ENCODE measurements around the gene SYNGR1.
"Not testable (repeated sequence)": the region's sequence is repeated elsewhere in the genome, so short reads cannot be mapped to it uniquely, and the experiment has no call there.

SYNGR1 gene

DNA sequence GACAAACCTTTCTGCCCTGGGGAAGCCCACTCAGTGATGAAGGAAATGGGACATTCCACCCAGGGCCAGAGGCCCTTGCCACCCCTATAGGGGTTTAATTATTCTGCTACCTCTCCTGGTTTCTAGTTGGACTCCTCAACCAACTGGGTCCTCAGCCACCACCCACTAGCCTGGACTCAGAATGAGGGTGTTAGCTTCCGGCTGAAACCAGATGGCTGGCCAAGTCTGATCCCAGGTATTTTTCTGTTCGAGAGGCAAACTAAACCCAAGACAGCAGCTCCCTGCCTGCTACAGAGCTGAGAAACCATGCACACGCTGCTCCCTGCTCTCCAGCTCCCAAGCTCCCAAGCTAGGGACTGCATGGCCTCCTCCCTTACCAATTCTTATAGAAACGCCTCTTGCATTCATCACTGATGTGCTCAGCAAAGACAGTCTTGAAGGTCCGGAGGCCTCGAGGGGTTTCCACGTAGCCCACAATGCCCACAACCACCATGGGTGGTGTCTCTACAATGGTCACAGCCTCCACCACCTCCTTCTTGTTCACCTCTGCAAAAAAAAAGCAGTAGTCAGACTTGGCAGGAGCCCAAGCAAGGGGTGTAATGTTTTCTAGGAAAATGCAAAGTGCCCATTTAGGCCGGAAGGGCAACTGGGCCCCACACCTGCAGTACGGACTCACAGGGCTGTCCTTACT is 32.6 kb upstream of the SYNGR1 start:
- peak in 1 of 2 experiments; percentile 24 for DNase-seq

DNA sequence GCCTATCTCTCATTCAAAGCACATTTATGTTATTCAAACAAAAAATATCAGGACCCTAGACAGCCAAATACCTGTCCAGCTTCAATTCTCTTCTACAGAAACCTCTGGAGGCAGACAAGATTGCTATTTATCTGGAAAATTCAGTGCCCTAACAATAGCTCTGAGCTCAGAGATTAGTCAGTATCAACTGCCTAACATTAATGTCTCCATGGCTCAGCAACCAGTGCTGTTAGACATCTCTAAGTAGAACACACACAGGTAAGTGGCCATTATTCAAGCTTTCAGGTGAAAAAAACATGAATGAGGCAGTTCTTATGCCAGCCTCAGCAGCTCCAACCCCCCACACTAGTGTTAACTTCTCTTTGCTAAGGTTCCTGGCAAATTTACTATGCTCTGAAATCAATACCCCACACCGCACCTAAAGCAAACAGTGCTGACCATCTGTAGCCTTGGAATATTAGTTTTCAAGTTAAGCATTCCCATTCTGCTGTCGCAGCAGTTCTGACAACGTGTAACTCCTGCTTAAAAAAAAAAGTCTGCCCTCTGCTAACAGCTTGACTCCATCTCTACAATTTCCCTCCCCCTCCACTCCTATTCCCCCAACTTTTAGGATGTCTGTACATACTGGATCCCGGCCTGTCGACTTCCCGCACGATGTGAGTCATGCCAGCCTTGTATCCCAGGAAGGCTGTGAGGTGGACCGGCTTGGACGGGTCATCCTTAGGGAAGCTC is 31.9 kb upstream of the SYNGR1 start:
- DNase-seq = no peak

DNA sequence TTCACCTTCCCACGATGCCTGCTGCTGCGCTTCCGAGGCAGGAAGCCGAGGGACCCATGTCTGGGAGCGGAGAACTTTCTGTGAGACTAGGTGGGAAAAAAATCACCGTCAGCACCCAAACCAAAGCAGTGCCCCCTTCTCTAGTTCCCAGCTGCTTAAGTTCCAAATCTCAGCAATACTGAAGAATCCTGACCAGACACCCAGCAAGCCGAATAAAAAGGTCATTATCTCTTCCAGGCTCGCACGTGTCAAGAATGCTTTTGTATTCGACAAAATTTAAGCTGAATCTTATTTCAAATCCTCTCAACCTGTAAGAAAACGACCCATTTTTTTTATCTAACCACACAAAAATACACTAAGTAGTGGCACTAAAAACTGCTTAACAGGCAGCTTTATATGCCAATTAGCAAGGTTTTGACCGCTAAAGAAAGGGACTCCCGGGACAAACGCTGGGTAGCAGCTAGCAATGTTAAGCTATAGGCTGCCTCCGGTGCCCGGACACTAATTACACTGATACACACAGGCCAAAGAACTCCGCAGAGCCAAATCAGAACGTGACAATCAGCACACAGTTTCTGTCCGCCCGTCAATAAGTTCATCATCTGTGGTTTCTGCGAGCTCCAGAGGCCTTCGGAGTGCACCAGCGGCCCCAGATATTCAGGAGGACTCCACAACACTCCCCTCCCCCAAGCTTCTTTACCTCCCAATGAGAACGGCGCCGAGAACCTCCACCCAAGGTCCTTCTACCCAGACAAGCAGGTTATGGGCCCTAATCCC is 31.1 kb upstream of the SYNGR1 start:
- peak in 1 of 2 experiments; percentile 71 for DNase-seq

DNA sequence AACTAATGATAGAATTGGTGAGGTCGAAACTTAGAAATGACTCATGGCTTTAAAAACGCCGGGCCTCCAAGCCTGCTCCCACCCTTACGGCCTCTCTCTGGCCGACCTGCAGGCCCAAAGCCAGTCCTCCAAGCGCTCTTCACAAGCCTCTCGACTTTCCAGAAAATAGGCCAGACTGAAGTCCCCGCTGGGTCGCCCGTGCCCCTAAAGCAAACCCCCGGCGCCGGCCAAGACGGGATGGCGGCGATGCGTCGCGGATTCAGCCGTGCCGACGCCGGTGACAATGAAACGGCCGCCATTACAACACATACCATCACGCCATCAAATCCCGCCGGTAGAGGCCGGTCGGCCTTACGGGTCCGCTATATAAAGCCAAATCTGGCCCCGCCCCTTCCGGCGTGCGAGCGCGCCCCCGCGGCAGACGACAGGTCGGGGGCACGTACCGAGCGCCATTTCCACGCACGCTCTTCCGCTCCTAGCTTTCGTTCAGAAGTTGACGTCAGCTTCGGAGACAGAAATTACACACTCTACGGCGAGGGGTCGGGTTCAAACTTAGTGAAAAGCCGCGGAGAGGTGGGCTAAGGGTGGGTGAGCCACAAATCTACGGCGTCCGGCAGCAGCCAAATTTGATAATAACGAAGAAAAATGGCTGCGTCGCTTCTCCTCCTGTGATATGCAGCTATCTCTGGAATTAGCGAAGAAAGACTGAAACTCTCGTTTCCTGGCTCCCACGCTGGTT is 30.3 kb upstream of the SYNGR1 start, which contains the start of gene RPL3:
TSS of gene RPL3 (minus strand) at position 340 of the 739 bp plus-strand sequence. CDS start at position 314, 26 bp downstream.
- DNase-seq = peak; percentile 97 to 99

DNA sequence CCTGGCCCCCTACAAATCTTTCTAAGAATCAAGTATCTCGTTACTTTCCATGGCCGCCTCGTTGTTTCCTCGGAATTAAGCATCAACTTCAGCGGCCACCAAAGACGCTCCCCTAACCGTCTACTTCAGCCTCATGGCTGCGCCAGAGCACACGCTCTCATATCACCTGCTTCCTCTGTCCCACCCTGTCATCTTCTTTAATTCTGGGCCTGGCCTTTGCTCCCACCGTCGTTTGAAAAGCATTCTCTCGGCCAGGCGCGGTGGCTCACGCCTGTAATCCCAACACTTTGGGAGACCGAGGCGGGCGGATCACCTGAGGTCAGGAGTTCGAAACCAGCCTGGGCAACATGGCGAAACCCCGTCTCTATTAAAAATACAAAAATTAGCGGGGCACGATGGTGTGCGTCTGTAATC is 29.2 kb upstream of the SYNGR1 start:
- peak in 1 of 2 experiments; percentile 29 for DNase-seq

DNA sequence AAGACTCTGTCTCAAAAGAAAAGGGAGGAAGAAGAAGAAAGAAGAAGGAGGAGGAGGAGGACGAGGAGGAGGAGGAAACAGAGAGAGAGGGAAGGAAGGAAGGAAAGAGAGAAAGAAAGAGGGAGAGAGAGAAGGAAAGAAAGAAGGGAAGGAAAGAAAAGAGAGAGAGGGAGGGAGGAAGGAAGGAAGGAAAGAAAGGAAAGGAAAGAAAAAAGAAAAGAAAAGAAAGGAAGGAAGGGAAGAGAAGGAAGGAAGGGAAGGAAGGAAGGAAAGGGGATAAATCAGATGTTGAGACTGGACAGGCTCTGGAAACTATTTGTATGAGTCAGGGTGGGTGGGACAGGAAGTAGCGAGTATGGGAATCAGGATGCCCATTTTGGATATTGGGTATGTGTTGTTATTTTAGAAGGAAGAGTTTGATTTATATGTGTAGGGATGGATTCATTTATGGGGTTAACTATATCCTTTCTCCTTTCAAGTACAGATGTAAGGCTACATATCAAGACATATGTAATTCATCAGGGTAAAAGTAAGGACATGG is 24.3 kb upstream of the SYNGR1 start:
- no peak for DNase-seq

DNA sequence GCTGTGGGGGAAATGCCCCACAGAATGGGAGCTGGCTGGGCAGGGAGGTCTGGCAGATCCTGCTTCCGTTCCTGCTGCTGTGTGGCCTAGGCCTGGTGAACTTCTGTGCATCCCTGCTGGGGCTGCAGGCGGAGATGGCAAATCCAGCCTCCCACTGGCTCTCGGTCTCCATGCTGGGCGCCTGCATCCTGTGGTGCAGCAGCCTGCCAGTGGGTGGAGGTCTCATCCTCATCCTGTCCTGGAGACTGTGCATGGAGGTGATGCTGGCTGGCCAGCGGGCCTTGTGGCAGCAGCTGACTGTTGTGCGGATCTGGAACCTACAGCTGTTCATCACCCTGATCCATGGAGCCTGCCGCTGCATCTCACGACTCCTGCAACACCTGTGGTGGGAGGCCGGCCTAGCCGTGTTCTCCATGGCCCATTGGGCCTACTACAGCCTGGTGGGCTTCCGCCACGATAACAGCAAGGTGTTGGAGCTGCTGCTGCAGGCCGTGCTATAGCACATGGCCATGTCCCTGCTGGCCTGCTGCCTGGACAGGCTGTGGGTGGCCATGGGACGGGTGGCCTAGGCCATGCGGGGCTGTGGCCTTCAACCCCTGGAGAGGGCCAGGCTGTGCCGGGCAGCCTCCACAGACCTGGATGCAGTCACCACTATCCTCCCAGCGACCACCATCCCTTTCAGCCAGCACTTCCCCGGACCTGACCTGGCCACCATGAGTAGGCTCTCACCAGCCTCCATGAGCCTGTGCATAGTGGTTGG is 21.6 kb upstream of the SYNGR1 start:
- no peak for DNase-seq

DNA sequence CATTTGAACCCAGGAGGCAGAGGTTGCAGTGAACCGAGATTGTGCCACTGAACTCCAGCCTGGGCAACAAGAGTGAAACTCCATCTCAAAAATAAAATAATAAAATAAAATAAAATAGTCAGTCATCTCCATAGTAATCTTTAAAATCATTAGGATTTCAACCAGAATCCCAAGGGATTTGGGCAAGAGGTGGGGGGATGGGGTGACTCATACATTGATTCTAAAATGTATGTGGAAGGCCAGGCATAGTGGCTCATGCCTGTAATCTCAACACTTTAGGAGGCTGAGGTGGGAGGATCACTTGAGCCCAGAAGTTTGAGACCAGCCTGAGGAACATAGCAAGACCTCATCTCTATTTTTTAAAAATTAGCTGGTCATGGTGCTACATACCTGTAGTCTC is 19.2 kb upstream of the SYNGR1 start:
- not testable (repeated sequence) for DNase-seq

DNA sequence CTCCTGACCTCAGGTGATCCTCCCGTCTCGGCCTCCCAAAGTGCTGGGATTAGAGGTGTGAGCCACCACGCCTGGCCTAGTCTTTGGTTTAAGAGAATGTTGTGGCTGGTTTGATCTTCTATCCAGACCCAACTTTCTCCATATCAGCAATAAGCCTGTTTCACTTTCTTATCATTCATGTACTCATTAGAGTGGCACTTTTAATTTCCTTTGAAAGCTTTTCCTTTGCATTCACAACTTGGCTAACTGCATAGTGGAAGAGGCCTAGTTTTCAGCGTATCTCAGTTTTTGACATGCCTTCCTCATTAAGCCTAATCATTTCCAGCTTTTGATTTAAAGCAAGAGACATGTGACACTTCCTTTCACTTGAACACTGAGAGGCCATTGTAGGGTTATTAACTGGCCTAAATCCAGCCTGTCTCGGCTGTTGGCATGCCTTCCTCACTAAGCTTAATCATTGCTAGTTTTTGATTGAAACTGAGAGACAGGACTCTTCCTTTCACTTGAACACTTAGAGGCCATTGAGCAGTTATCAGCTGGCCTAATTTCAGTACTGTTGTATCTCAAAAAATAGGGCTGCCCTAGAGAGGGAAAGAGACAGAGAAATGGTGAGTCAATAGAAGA is 17.2 kb upstream of the SYNGR1 start:
- DNase-seq = no peak

DNA sequence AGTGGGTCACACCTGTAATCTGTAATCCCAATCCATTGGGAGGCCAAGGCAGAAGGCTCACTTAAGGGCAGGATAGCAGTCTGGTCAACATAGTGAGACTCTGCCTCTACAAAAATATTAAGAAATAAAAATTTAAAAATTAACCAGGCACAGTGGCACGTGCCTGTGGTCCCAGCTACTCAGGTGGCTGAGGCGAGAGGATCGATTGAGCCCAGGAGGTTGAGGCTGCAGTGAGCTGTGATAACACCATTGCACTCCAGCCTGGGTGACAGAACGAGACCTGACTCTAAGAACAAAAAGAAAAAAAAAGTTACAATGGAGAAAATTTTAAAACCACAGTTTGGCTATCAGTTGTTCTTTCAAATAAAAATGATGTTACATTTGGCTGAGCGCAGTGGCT is 13.4 kb upstream of the SYNGR1 start:
- no peak for DNase-seq

DNA sequence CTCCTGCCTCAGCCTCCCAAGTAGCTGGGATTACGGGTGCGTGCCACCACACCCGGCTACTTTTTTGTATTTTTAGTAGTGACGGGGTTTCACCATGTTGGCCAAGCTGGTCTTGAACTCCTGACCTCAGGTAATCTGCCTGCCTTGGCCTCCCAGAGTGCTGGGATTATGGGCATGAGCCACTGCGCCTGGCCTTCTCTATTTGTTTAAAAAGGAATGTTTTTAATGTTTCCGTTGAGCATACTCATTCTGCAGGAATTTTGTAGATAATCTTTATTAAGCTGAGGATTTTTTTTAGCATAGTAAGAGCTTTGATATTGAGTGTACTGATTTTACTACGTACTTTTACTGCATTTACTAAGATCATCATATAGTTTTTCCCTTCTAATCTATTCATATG is 10.0 kb upstream of the SYNGR1 start:
- DNase-seq = not testable (repeated sequence)

DNA sequence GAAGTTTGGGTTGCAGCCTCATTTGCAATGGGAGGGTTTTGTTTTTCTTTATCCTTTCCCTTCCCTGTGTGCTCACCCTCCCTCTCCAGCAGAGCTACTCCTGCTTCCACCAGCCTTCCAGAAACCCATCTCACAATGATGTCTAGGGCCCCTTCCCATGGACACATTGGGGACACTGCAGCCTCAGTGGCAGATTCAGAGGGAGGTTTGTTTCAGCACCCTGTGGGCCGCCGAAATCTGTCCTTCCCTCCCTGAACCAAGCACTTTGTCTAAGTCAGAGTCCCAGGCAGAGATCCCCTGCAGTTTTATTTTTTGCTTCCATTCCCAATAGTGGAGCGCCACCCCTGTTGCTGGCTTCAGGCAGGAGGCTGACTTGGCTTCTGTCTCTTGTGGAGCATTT is 8.6 kb upstream of the SYNGR1 start:
- no peak for DNase-seq

DNA sequence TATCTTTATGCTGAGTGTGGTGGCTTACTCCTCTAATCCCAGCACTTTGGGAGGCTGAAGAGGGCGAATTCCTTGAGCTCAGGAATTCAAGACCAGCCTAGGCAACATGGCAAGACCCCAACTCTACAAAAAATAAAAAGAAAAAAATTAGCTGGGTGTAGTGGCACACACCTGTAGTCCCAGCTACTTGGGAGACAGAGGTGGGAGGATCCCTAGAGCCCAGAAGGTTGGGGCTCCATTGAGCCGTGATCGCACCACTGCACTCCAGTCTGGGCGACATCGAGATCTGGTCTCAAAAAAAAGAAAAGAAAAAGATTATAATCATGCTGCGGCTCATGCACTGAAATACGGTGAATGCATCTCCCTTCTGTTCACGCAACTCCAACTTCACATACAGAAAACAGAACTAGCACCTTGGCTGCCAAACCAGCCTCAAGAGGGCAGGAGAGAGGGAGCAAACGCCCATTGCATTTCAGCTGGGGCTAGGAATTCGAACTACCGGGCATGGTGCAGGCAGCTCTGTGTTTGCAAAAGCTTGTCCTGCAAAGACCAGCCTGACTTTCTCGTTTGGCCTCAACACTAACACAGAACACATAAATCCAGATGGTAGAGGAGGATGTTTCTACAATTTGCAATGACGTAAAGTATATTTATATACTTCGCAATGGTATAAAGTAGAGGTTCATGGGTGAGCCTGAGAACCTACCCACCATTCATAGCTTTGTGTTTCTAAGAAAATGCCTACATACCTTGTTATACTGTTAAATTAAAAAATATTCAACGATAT is 6.3 kb upstream of the SYNGR1 start:
- peak; percentile 32 to 72 for DNase-seq

DNA sequence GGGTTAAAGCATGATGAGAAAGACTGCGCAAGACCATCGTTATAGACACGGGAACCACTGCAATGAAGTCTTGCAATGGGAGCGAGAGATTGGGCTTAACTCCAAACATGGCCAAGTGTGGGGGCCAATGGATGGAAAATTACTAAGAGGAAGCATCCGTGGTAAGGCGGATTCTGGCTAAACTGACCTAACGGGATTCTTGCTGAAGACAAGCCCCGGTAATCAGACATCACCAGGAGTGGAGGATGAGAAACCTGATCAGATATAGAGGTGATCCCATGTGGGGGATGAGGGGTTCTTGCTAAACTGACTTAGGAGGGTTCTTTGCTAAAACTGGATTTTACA is 5.8 kb upstream of the SYNGR1 start:
- DNase-seq = no peak

DNA sequence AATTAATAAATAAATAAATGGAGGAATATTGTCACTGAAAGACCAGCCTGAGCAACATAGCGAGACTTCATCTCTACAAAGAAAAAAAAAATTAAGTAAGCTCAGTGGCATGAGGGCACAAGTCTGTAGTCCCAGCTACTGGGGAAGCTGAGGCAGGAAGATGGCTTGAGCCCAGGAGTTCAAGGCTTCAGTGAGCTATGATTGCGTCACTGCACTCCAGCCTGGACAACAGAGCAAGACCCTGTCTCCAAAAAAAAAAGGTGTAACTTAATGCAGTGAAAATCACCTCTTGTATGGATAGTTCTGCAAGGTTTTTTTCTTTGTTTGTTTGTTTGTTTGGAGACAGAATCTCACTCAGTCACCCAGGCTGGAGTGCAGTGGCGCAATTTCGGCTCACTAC is 4.6 kb upstream of the SYNGR1 start:
- no peak for DNase-seq

DNA sequence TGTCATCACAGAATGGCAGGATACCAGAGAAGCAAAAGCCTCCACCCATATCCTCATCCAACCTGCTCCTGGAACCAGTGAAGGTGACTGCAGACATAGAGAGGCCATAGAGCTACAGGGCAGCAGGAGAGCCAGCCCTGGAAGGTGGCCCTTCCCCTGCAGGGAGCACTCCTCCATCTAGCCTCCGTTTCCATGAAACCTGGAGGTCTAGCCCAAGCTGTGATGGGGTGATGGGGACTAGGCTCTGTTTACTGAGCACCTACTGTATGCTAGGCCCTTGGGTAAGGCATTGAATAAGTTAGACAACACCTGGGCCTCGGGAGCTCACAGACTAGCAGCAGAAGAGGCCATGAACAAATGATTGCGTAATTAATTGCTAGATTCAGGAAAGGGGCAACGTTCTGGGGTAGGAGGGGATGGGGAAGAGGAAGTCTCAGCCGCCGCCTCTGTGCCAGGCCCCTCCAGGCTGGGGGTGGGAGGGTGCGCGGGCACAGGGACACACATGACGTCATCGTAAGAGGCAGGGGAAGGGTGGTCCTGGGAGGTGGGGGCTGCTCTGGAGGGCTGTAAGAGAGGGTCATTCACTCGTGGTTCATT is 784 bp upstream of the SYNGR1 start:
- DNase-seq = no peak

DNA sequence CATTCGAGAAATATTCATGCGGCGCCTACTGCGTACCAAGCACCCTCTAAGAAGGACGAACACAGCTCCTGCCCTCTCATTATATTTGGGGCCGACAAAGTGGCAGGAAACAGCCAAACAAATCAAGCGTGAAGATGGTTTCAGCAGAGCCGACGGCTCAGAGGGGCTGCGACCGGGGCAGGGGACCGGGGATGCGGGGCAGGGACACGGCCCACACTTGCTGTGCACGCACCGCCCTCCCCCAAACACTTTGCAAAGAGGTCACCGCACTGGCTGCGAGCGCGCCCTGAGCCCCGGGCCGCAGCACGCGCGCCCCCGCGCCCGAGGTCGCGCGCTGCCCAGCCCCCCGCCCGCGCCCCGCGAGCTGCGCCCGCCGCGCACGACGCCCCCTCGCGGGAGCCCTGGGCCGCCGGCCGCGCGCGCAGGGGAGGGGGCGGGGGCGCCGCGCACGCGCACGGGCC is 255 bp upstream of the SYNGR1 start:
- peak in 1 of 2 experiments; percentile 59 for DNase-seq

DNA sequence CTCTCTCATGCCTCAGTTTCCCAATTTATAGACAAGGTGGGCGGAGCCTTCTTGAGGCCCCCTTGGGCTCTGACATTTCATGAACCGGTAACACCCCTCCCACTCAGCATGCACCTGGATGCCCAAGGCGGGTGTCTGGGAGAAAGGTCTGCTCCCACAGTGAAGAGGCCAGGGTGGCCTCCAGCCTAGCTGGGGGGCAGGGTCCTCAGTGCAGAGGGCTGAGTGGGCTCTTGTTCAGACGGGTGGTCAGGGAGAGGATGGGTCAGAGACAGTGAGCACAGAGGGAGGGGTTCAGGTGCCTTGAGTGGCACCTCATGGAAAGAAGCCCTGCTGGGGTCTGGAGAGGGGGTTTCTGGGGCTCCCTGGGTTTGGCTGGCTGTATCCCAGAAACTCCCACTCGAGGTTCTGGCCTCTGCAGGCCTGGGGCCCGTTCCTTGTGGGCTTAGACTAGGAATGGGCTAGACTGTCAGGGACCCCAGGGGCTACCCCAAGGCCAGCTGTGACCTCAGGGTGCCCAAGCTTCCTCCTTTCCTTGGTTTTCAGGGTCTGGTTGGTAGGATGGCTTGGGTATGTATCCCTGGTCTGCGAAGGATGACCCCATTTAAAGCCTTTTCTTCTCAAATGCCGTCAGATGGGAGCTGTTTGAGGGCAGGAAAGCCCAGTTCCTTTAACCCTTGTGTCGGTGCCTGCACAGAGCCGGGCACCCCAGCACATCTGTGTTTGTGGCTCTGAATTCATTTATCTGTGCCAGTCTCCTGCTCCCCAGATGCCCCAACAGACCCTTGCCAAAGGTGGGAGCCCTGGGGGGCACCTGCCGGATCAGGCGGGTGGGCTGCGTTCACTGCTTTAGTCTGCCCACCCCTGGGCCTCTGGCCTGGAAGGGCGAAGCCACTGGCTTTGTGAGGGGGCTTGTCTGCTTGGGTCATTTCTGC is 1.2 kb downstream of the SYNGR1 start:
- DNase-seq = no peak

DNA sequence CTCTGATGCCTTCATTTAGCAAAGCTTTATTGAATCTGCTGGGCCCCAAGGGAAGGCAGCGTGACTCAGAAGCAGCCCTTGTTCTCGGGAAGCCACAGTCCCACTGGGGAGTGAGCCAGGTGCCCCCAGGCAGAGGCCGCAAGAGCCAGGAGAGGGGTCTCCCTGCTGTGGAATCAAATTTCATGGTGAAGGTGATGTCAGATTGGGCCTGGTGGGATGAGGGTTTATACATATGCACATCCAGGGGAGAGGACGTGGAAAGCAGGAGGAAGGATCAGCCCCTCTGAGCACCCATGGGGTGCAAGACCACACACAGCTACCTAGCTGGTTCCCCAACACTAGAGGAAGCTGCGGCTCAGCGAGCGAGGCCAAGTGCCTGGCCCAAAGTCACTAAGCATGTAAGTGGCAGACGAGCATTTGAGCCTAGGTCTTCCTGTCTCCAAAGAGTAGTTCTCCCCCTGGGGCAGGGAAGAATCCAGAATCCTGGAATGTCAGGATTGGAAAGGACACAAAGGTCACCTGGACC is 2.0 kb downstream of the SYNGR1 start:
- peak in 1 of 2 experiments; percentile 27 for DNase-seq

All from NCI-H524 (cell line).